SW480 (cell line): ENCODE data around the gene ACSBG1.

ENCODE experiments used
- DNase-seq: peaks from one replicate; pipeline ENCODE4 v3.0.0-alpha.2; 2016; ENCODE audit warnings: low spot score

Gene ACSBG1

DNA sequence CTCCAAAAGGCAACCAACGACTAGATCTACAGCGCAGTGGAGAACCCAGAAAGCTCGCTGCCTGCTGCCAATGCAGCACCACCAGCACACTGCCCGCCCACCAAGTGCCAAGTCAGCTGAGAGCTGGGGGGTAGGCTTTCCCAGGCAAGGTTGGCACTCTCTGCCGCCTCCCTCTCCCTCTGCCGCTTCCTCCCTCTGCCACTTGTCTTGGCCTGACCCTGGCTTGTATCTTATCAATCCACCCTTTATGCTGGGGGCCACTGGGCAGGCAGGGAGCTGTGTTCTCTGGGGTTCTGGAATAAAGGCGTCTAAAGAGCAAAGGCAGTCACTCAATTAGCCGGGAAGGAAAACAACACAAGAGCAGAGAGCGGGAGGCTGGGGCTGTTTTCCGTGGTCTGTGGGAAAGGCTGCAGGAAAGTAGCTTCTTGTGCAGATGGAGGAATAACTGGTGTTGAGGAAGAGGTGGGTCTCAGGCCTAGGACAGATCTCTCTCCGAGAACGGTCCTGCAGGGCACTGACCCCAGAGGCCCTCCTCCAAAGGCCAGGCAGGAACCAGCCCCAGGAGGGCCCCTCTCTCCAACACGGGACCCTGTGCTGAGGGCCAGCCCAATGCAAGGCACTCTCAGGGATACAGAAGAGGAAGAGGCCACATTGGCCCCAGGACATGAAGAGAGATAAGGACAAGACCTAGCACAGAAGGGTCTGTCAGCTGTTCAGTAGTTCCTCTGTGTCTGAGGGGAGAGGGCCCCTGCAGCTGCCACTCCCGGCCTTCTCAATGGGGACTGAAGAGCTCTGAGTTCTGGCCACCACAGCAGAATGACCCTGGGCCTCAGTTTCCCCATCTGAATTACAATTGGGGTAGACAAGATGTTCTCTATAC lies 30.8 kb downstream of the ACSBG1 start:
- DNase-seq = no peak

- no peak for DNase-seq
Observed at GRCh38 chr15:78201281-78202190, 32.8 kb downstream of the ACSBG1 start.

GRCh38 chr15:78200276-78200930 lies 34.0 kb downstream of the ACSBG1 start:
- DNase-seq = no peak

GRCh38 chr15:78197632-78198031 lies 36.7 kb downstream of the ACSBG1 start:
- DNase-seq = no peak

DNA sequence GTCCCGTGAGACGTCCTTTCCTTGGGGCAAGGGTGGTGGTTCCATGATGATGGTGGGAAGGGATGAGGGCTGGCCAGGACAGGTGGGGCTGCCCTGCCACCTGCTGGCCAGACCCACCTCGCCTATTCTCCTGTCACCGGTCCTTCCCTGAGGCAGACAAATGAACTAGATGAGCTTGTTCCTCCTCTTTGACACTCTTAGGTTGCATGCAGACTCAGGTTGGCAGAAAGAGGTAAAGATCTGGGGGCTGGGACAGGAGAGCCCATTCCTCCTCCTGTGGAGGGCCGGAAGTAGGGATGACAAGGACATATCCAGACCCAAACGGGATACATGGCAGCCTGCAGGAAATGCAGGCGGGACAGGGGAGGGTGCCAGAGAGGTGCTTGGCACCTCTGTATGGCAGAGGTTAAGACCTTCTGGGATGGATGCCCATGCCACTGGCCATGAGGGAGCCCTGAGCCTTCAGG lies 38.6 kb downstream of the ACSBG1 start:
- DNase-seq = peak; percentile 43

- DNase-seq = no peak
Observed at GRCh38 chr15:78194568-78194925, 39.8 kb downstream of the ACSBG1 start.

- DNase-seq = no peak
Observed at GRCh38 chr15:78193731-78194567, 40.4 kb downstream of the ACSBG1 start.

DNA sequence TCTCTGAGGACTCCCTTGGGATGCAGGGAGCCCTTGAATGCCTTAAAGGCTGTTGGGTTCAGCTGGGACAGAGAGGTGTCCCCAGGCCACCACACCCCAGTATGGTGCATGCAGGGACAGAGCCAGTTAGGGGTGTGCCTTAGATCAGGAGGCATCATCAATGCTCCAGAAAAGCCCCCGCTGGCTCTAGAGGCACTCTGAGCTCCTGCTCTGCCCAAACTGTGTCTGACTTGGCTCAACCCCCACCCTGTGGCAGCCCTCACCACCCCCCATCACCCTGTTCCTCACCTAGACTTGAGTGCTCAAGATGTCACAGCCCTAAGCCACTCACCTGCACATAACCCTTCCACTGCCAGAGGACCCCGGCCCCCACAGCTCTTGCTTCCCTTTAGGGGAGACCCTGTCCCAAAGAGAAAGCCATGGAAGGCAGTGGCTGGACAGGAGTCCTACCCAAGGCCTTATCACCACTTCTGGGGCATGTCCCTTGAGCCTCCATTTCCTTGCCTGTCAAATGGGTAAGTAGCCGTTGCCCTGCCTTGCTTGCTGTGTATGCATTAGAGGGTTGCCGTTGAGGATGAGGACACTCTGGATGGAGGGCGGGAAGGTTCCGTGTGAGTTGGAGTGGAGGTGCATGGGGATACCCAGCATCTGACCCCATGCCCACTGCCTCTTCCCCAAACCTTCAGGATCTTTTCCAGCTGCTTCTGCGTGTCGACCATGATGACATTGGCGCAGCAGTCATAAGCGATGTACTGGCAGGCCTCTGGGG lies 41.4 kb downstream of the ACSBG1 start:
- no peak for DNase-seq

DNA sequence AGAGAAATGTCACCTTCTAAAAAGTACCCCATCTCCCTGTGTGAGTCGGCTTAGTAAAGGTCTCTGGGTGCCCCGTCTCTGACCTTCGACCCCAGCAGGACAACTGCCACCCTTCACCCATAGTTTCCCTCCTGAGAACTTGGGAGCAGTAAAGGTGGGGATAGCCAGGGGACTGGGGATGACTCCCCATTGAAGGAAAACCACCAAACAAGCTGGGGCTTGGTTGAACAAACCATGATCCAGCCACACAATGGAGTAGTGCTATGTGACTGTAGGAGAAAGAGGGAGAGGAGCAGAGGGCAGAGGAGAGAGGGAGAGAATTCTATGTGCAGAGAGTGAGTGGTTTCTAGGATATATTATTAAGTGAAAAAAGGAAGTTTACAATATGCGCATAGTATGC lies 51.5 kb downstream of the ACSBG1 start:
- DNase-seq = no peak

- no peak for DNase-seq
Observed at GRCh38 chr15:78182336-78182700, 52.0 kb downstream of the ACSBG1 start.

GRCh38 chr15:78179906-78180305 lies 54.5 kb downstream of the ACSBG1 start:
- DNase-seq = no peak

- DNase-seq = no peak
Observed at GRCh38 chr15:78179286-78179840, 55.0 kb downstream of the ACSBG1 start.

GRCh38 chr15:78178064-78178463 lies 56.3 kb downstream of the ACSBG1 start:
- DNase-seq = no peak

- peak; percentile 13 for DNase-seq
Observed at GRCh38 chr15:78177447-78177873, 56.9 kb downstream of the ACSBG1 start.

DNA sequence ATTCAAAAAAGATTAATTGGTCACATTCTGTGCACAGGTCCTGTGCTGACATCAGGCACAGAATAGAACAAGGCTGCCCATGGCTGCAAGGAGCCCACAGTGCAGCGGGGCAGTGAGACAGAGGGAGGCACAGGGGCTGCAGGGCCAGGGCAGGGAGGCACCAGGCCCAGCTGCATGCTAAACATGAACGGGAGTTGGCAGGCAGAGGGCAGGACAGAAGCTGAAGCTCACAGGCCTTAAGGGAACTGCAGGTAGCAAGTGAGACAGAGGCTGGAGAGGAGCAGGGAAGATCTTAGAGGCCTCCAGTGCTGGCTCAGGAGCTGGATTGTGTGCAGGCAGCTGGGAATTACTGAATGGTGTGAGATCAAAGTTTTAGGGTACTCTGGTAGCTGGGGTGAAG lies 59.0 kb downstream of the ACSBG1 start:
- no peak for DNase-seq

- DNase-seq = no peak
Observed at GRCh38 chr15:78174401-78174800, 60.0 kb downstream of the ACSBG1 start.

GRCh38 chr15:78171864-78172472 lies 62.4 kb downstream of the ACSBG1 start:
- no peak for DNase-seq

DNA sequence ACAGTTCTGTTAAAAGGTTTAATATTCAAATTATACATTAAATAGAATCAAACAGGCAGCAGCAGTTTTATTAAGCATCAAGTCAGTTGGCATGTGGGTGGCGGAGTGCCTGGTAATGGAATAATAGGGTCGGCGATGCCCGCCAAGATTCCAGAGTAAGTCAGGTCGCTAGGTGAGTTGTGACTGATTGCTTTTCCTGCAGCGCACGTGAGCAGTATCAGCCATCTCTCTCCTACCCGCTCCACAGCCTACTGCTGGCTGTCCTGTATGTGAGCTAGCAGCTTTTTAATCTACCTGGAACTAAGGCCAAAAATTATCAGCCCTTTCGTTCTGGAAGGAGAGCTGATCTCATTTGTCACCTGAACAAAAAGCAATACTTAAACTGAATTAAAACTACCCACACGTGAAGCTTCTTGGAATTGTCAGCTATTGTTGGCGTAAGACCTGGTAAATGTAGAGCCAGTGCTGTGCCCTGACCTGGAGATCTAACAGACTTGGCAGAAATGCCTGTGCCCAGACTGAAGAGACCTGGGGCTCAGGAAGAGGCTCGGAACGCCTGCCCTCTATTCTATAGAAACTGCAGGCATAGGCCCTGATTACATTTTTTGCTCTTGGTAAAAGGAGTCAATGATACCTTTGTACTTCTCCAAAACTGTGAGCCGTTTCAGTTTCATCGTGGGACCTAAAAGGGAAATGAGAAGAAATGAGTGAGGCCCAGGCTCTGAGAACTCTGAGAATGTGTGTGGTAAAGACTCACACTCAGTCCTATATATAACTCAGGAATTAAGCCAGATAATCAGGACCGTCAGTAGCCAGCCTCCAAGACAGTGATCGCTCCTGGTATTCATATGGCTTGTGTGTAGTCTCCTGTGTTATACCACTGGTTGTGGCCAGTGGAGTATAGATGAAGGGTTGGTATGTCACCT lies 63.3 kb downstream of the ACSBG1 start:
- no peak for DNase-seq

DNA sequence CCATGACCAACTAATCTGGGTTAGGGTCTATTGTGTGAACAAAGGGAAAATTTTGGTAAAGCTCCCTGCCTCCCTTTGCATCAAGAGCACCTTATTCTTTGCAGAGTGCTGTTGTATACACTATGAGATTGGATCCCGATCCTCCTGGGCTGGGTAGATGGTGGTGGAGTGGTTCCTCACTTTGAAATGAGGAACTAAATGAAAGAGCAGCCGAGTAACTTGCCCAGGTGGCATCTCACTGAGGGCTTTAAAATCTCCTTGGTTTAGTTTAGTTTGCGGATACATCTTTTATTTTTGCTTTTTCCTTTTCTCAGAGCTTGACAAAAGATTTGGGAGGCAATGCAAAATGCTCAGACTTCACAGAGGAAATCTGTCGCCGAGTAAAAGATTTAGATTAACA lies 65.8 kb downstream of the ACSBG1 start:
- no peak for DNase-seq
